Measurements from ENCODE around the gene E2F8.

The E2F8 gene

GRCh38 chr11:19251577-19251976, 10.8 kb upstream of the E2F8 start:
- no peak for DNase-seq

GRCh38 chr11:19246816-19247215, 6.1 kb upstream of the E2F8 start:
- no peak for DNase-seq

- DNase-seq, result no peak
These were observed 4.6 kb upstream of the E2F8 start for GRCh38 chr11:19245351-19245750.

- DNase-seq, result no peak
These were observed 3.9 kb upstream of the E2F8 start for GRCh38 chr11:19244621-19245020.

- no peak for DNase-seq
These were observed 3.3 kb upstream of the E2F8 start for GRCh38 chr11:19244084-19244483.

GRCh38 chr11:19243613-19244012, 2.9 kb upstream of the E2F8 start:
- no peak for DNase-seq

- no peak for DNase-seq
These were observed 2.4 kb upstream of the E2F8 start for GRCh38 chr11:19243143-19243542.

GRCh38 chr11:19242179-19242932, 1.6 kb upstream of the E2F8 start:
- no peak for DNase-seq

GRCh38 chr11:19241260-19242178, 774 bp upstream of the E2F8 start:
- DNase-seq, result no peak

- no peak for DNase-seq
These were observed 1.7 kb downstream of the E2F8 start for GRCh38 chr11:19239039-19239438.

GRCh38 chr11:19237813-19238212, 2.9 kb downstream of the E2F8 start:
- no peak for DNase-seq

- DNase-seq, result no peak
These were observed 3.4 kb downstream of the E2F8 start for GRCh38 chr11:19237381-19237780.

GRCh38 chr11:19234231-19234817, 6.4 kb downstream of the E2F8 start:
- DNase-seq, result no peak

GRCh38 chr11:19232910-19233503, 7.7 kb downstream of the E2F8 start:
- DNase-seq, result no peak

GRCh38 chr11:19229671-19230070, 11.1 kb downstream of the E2F8 start:
- no peak for DNase-seq

GRCh38 chr11:19228968-19229367, 11.8 kb downstream of the E2F8 start:
- DNase-seq, result no peak

- DNase-seq, result no peak
These were observed 14.2 kb downstream of the E2F8 start for GRCh38 chr11:19226378-19227195.

- DNase-seq, result no peak
These were observed 15.2 kb downstream of the E2F8 start for GRCh38 chr11:19225581-19225980.

- DNase-seq, result no peak
These were observed 15.6 kb downstream of the E2F8 start for GRCh38 chr11:19225123-19225522.

- no peak for DNase-seq
These were observed 19.6 kb downstream of the E2F8 start for GRCh38 chr11:19220903-19221724.

GRCh38 chr11:19218786-19219460, 21.8 kb downstream of the E2F8 start:
- DNase-seq, result no peak

Measured in activated effector memory CD4-positive, alpha-beta T cell treated with Interleukin-2 at 50 U/mL for 16 hours (primary cell).